Measurements from ENCODE around the gene ZNF638.

- no peak for TF ChIP-seq CTCF (IDR thresholded peaks at IDR 0.05)
- TF ChIP-seq POLR2A (IDR thresholded peaks at IDR 0.05), result no peak
These were observed 144.9 kb downstream of the ZNF638 start for GRCh38 chr2:71476495-71476894.

Measured in thyroid gland (tissue), 4 donors.